ENCODE data around the gene GPR84. TPM values are rescaled to one million over a fixed set of nuclear protein-coding genes. Genes with fewer than 3 reads are reported as not detected.

The GPR84 gene
- total and polyA plus RNA-seq, 9 of the 15 experiments (the other 6 are each of a cell fraction or from before 2014, with no cell fraction given): 0.07 to 0.18 (median 0.11) TPM; not detected in 5

GRCh38 chr12:54352022-54352531, 12.2 kb downstream of the GPR84 start (continued):
- TF ChIP-seq ZNF668 (CRISPR knock-in tag; IDR thresholded peaks at IDR 0.05): no peak
- no peak for TF ChIP-seq KLF10 (CRISPR knock-in tag; IDR thresholded peaks at IDR 0.05)
- TF ChIP-seq LEF1 (IDR thresholded peaks at IDR 0.05): peak; percentile 42; the same call in 1 of the 2 replicates
- TF ChIP-seq FOS (IDR thresholded peaks at IDR 0.05; ENCODE audit: extremely low read depth, insufficient read length): no peak
- TF ChIP-seq ZNF165 (CRISPR knock-in tag; IDR thresholded peaks at IDR 0.05; ENCODE audit: borderline replicate concordance): no peak
- no peak for TF ChIP-seq CCAR2 (IDR thresholded peaks at IDR 0.05; ENCODE audit: low read depth, low read length)
- TF ChIP-seq EGR1 (conservative IDR thresholded peaks at IDR 0.05): peak; percentile 75
- no peak for TF ChIP-seq L3MBTL2 (IDR thresholded peaks at IDR 0.05)
- TF ChIP-seq, protein P1, sequence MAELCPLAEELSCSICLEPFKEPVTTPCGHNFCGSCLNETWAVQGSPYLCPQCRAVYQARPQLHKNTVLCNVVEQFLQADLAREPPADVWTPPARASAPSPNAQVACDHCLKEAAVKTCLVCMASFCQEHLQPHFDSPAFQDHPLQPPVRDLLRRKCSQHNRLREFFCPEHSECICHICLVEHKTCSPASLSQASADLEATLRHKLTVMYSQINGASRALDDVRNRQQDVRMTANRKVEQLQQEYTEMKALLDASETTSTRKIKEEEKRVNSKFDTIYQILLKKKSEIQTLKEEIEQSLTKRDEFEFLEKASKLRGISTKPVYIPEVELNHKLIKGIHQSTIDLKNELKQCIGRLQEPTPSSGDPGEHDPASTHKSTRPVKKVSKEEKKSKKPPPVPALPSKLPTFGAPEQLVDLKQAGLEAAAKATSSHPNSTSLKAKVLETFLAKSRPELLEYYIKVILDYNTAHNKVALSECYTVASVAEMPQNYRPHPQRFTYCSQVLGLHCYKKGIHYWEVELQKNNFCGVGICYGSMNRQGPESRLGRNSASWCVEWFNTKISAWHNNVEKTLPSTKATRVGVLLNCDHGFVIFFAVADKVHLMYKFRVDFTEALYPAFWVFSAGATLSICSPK (IDR thresholded peaks at IDR 0.05; ENCODE audit: borderline replicate concordance): no peak
- TF ChIP-seq PML (IDR thresholded peaks at IDR 0.05; ENCODE audit: low read length): no peak
- no peak for TF ChIP-seq SMAD1 (IDR thresholded peaks at IDR 0.05; ENCODE audit: low read depth, low read length, partially characterized antibody)
- TF ChIP-seq HDAC2 (IDR thresholded peaks at IDR 0.05): no peak; the same call in 1 of the 2 replicates
- TF ChIP-seq, protein P2, sequence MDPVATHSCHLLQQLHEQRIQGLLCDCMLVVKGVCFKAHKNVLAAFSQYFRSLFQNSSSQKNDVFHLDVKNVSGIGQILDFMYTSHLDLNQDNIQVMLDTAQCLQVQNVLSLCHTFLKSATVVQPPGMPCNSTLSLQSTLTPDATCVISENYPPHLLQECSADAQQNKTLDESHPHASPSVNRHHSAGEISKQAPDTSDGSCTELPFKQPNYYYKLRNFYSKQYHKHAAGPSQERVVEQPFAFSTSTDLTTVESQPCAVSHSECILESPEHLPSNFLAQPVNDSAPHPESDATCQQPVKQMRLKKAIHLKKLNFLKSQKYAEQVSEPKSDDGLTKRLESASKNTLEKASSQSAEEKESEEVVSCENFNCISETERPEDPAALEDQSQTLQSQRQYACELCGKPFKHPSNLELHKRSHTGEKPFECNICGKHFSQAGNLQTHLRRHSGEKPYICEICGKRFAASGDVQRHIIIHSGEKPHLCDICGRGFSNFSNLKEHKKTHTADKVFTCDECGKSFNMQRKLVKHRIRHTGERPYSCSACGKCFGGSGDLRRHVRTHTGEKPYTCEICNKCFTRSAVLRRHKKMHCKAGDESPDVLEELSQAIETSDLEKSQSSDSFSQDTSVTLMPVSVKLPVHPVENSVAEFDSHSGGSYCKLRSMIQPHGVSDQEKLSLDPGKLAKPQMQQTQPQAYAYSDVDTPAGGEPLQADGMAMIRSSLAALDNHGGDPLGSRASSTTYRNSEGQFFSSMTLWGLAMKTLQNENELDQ (CRISPR knock-in tag; IDR thresholded peaks at IDR 0.05; ENCODE audit: borderline replicate concordance): no peak
- TF ChIP-seq MCM7 (IDR thresholded peaks at IDR 0.05): no peak
- TF ChIP-seq MITF (IDR thresholded peaks at IDR 0.05): no peak
- no peak; the same call in 1 of the 2 replicates for TF ChIP-seq ELF2 (CRISPR knock-in tag; IDR thresholded peaks at IDR 0.05)
- no peak for TF ChIP-seq FIP1L1 (IDR thresholded peaks at IDR 0.05; ENCODE audit: low read depth, low read length, poor library complexity, severe bottlenecking)
- peak; percentile 82 for TF ChIP-seq CBFA2T3 (IDR thresholded peaks at IDR 0.05)
- no peak for TF ChIP-seq ZBTB5 (IDR thresholded peaks at IDR 0.05)
- no peak for TF ChIP-seq PRMT5 (CRISPR knock-in tag; IDR thresholded peaks at IDR 0.05)
- peak; percentile 68 for TF ChIP-seq CXXC5 (CRISPR knock-in tag; IDR thresholded peaks at IDR 0.05)
- no peak for TF ChIP-seq SAFB2 (IDR thresholded peaks at IDR 0.05; ENCODE audit: borderline replicate concordance, low read depth, low read length, severe bottlenecking)
- TF ChIP-seq NR4A1 (CRISPR knock-in tag; IDR thresholded peaks at IDR 0.05): no peak
- TF ChIP-seq NR4A1 (tag; IDR thresholded peaks at IDR 0.05): no peak
- TF ChIP-seq CBFA2T2 (conservative IDR thresholded peaks at IDR 0.05): peak; percentile 73

All from K562 (cell line).